Brain microvascular endothelial cell (primary cell): ENCODE results near the gene COPG2.
A peak's percentile ranks its signal among the peaks of the same experiment; 100 is the strongest.

Source experiments
- DNase-seq: peaks from one replicate; pipeline ENCODE4 v3.0.0-alpha.2; 2020
- H3K27ac ChIP-seq: fragments of 250-450 bp; sonication (Bioruptor Pico); 2 replicates; pipeline ENCODE4 v1.5.1; 2020; ENCODE audit warnings: mild to moderate bottlenecking, moderate library complexity
- H3K27me3 ChIP-seq: fragments of 250-450 bp; sonication (Bioruptor Pico); replicated peaks from 2 replicates; pipeline ENCODE4 v1.5.1; 2020; ENCODE audit warnings: mild to moderate bottlenecking
- H3K36me3 ChIP-seq: fragments of 250-450 bp; sonication (Bioruptor Pico); replicated peaks from 2 replicates; pipeline ENCODE4 v1.5.1; 2020; ENCODE audit warnings: mild to moderate bottlenecking
- H3K4me3 ChIP-seq: 2 replicates; pipeline ENCODE4 v1.5.1; 2011; ENCODE audit warnings: low read depth, mild to moderate bottlenecking, control low read depth, low read length, moderate library complexity
- in situ Hi-C: cut with HindIII; loops from 2 replicates; pipeline ENCODE4 v1.10.0; 2017; ENCODE audit warnings: low sequenced_read_pairs, low pct_ligation_motif_present
- TF ChIP-seq, protein P1 (sequence below): IDR thresholded peaks from 2 replicates; pipeline ENCODE4 v1.5.1; 2011; ENCODE audit warnings: low read depth, mild to moderate bottlenecking, moderate library complexity, low read length, control low read depth, inconsistent platforms; ENCODE audit errors: missing control alignments

COPG2 gene

DNA sequence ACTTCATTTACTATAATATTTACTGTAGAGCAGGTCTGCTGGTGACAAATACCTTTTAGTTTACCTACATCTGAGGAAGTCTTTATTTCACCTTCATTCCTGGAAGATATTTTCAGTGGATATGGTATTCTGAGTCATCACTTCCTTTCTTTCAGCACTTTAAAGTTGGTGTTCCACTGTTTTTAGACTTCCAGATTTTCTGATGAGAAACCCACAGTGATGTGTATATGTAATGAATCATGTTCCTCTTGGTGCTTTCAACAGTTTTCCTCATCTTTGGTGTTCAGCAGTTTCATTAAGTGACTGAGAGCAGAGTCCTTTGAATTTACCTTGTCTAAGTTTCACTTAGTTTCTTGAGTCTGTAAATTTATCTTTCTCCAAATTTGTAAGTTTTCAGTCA, 36.4 kb downstream of the COPG2 start:
- Histone ChIP-seq H3K27me3 (no peaks in the 10 kb centered on the region), H3K4me3 (no peak overlapping the region), H3K27ac (peak overlapping the region; percentile 28), H3K36me3 (no peaks in the 10 kb centered on the region)
- peak; percentile 30 for DNase-seq
- TF ChIP-seq, protein P1, sequence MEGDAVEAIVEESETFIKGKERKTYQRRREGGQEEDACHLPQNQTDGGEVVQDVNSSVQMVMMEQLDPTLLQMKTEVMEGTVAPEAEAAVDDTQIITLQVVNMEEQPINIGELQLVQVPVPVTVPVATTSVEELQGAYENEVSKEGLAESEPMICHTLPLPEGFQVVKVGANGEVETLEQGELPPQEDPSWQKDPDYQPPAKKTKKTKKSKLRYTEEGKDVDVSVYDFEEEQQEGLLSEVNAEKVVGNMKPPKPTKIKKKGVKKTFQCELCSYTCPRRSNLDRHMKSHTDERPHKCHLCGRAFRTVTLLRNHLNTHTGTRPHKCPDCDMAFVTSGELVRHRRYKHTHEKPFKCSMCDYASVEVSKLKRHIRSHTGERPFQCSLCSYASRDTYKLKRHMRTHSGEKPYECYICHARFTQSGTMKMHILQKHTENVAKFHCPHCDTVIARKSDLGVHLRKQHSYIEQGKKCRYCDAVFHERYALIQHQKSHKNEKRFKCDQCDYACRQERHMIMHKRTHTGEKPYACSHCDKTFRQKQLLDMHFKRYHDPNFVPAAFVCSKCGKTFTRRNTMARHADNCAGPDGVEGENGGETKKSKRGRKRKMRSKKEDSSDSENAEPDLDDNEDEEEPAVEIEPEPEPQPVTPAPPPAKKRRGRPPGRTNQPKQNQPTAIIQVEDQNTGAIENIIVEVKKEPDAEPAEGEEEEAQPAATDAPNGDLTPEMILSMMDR: no peak
- in situ Hi-C loops: no loop called here

DNA sequence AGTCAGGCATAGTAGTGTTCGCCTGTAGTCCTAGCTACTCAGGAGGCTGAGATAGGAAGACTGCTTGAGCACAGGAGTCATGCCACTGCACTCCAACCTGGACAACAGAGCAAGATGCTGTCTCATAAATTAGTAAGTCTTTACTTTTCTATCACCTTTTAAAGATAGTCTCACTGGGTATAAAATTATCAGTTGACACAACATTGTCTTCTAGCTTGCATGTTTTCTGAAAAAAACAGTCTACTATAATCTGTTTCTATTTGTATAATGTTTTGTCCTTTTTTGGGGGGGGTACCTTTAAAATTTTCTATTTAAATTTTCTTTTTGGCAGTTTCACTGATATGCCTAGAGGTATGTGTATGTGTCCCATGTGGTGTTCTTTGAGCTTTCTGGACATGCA, 39.6 kb downstream of the COPG2 start:
- Histone ChIP-seq H3K27me3 (no peaks in the 10 kb centered on the region), H3K36me3 (no peaks in the 10 kb centered on the region), H3K4me3 (no peak overlapping the region), H3K27ac (no peak overlapping the region)
- in situ Hi-C loops: no loop called here
- TF ChIP-seq, protein P1: no peak
- no peak for DNase-seq

DNA sequence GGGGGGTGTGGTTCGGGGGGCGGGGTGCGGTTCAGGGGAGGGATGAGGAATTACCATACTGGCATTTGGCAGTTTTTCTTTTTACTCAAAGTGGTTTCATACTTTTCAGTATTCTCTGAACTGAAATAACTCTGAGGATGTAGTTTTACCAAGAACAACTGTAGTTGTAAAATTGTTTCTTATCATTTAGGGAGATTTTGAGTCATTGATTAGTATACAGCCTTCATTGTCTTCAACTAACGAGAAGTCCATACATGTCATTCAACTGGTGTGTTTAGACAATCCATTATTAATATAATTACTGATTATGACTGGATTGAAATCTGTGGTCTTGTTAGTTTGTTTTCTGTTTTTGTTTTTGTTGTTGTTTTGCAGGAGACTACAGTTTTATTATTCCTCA, 40.8 kb downstream of the COPG2 start:
- in situ Hi-C loops: no loop called here
- DNase-seq: no peak
- H3K27me3 ChIP-seq: no peaks in the 10 kb centered on the region
- H3K27ac ChIP-seq: no peak overlapping the region
- TF ChIP-seq, protein P1: no peak
- no peaks in the 10 kb centered on the region for H3K36me3 ChIP-seq
- no peak overlapping the region for H3K4me3 ChIP-seq

DNA sequence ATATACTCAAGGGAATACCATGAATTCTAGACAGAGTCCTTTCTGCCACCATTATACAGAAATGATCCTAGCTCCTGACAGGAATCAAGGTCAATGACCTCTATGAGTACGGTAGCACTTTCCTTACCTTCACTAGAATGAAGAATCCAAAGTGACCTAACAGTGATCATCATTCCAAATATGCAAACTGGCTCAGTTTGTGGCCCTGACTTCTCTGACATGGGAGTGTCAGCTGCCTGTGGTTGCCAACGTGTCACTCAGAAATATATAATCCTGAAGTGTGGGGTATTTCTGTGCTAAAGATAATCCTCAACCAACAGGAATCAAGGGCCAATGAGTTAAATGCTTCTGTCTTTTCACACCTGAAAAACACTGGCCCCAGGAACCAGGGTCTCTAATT, 45.7 kb downstream of the COPG2 start:
- H3K27me3 ChIP-seq: no peaks in the 10 kb centered on the region
- in situ Hi-C loops: no loop called here
- H3K4me3 ChIP-seq: no peak overlapping the region
- no peak overlapping the region for H3K27ac ChIP-seq
- no peaks in the 10 kb centered on the region for H3K36me3 ChIP-seq
- TF ChIP-seq, protein P1: no peak
- no peak for DNase-seq

DNA sequence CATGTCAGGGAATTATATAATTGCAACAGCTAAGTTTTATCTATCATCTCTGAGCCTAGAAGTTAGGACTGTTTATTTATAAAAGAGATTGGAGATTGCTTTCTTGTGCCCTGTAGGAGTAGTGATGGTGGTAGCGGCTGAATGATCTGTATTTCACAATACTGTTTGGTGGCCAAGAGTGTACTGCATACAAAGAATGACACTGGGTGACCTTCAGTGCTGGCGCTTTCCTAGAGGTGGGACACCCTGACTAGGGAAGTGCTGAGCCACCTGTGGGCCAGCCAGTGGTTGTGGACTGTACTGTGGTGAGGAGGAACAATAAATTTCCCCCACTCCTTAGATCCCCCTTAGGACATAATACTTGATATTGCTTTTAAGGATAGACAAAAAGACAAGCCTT, 53.0 kb downstream of the COPG2 start:
- no peak overlapping the region for H3K4me3 ChIP-seq
- in situ Hi-C loops: no loop called here
- no peaks in the 10 kb centered on the region for H3K27me3 ChIP-seq
- H3K36me3 ChIP-seq: no peaks in the 10 kb centered on the region
- H3K27ac ChIP-seq: no peak overlapping the region
- TF ChIP-seq, protein P1: no peak
- DNase-seq: no peak

DNA sequence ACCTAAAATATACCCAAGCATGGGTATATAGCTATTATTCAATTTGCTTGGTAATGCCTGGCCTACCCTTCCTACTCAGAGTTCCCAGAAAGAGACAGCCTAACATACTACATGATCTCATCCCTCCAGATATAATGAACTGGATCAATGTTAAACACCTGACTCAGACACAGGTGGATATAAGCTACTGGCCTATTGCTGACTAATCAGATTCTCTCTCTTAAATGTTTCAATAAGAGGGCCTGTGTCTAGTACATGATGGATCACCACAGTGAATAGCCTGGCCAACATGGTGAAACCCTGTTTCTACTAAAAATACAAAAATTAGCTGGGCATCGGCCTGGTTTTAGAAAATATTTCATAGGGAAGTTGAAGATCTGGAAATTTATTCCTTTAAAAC, 54.1 kb downstream of the COPG2 start:
- DNase-seq: no peak
- Histone ChIP-seq H3K27me3 (no peaks in the 10 kb centered on the region), H3K36me3 (no peaks in the 10 kb centered on the region), H3K4me3 (no peak overlapping the region), H3K27ac (no peak overlapping the region)
- in situ Hi-C loops: no loop called here
- TF ChIP-seq, protein P1: no peak
